Psoas muscle (tissue), 8 donors: ENCODE measurements around the gene ZNF366. TPM values are rescaled to one million over a fixed set of nuclear protein-coding genes. Genes with fewer than 3 reads are reported as not detected.

Experiments
- ATAC-seq, 4 donors: fragments of 200-7000 bp; cut with Tn5 transposase; one replicate each; pipeline ENCODE4 v1.9.1; 2020; ENCODE audit warnings: moderate library complexity in 3 of 4, mild to moderate bottlenecking in 2 of 4
- DNase-seq, 2 donors: peaks; one replicate each; pipeline ENCODE4 v3.0.0-alpha.2; 2020
- H3K27ac ChIP-seq: fragments of 200-600 bp; one replicate; pipeline ENCODE4 v1.8.0; 2022
- H3K27me3 ChIP-seq, 3 donors: fragments of 200-600 bp in 1 of 3; one replicate each; pipeline versions ENCODE4 v1.6.1 to v1.8.0; 2013 to 2022; ENCODE audit warnings: low read length in 2 of 3, mild to moderate bottlenecking in 2 of 3, moderate library complexity in 1 of 3; ENCODE audit not compliant: insufficient read depth in 3 of 3
- H3K36me3 ChIP-seq, 2 donors: fragments of 200-600 bp in 1 of 2; one replicate each; pipeline versions ENCODE4 v1.6.1 to v1.8.0; 2013 to 2022; ENCODE audit warnings: low read depth in 1 of 2, mild to moderate bottlenecking in 1 of 2, moderate library complexity in 1 of 2; ENCODE audit not compliant: insufficient read depth in 1 of 2
- H3K4me1 ChIP-seq: fragments of 200-600 bp; one replicate; pipeline ENCODE4 v1.8.0; 2022
- H3K4me3 ChIP-seq: fragments of 200-600 bp; one replicate; pipeline ENCODE4 v1.8.0; 2022; ENCODE audit warnings: mild to moderate bottlenecking
- H3K9me3 ChIP-seq: fragments of 200-600 bp; one replicate; pipeline ENCODE4 v1.8.0; 2022
- CTCF ChIP-seq: fragments of 200-600 bp; IDR thresholded peaks from one replicate; pipeline ENCODE4 v1.8.0; 2022; ENCODE audit warnings: antibody characterized with exemption
- WGBS, 3 donors: extraction: QIAGEN DNeasy Blood & Tissue Kit; methylation state at CpG; one replicate each; pipeline versions ENCODE4 v1.1.6 to v1.1.7; 2013; 5-methylcytosine and 5-hydroxymethylcytosine counted together
- intact Hi-C, 2 donors: fragments of 100-400 bp; cut with DNase I; formaldehyde crosslinking; loops; one replicate each; pipeline versions ENCODE4 v1.11.0 to v1.14.2; 2022
- polyA plus RNA-seq, 3 donors: library from polyadenylated mRNA; stranded (reverse); fragments of 200-250 nt; gene quantifications; one replicate each; pipeline ENCODE4 v1.2.3, GENCODE V29; 2013
- total RNA-seq, 4 donors: library from RNA; stranded (reverse); fragmentation: NEBNext Ultra II Directional in 2 of 4; extraction: Animal tissue kit (Norgen Biotek cat#: 25700) in 2 of 4; gene quantifications; one replicate each; pipeline versions ENCODE4 v1.2.1 to v1.2.4, GENCODE V29; 2021 to 2023
- donor health status: healthy with polysubstance abuse.
- donor health status: DM: no; HTN: no; CAD: no; lungs with moderate emphysema.
- donor health status: Bipolar disorder and iron deficiency.
- donor health status: healthy.
- donor health status: DM: yes; HTN: yes; CAD: no.
- donor health status: DM: no; HTN: no; CAD: no.
- donor health status: DM: no; HTN: no; CAD: no.
- donor health status: DM: yes; HTN: yes; CAD: no.

Gene ZNF366
- total and polyA plus RNA-seq, 7 donors: 1.2 to 6.6 (median 3.4) TPM

- Histone ChIP-seq H3K27me3 (no peaks in the 10 kb centered on the region), H3K4me1 (peaks cover 15% of the 10 kb centered on the region)
- 89 to 95% (median 92%) methylated on average over 3 of the region's 3 CpGs for WGBS, 3 donors
These were observed 30.5 kb downstream of the ZNF366 start for GRCh38 chr5:72476721-72477120.

GRCh38 chr5:72476275-72476674 lies 30.9 kb downstream of the ZNF366 start:
- no peak for TF ChIP-seq CTCF
- Histone ChIP-seq H3K4me1 (peaks cover 15% of the 10 kb centered on the region), H3K9me3 (no peaks in the 10 kb centered on the region), H3K4me3 (no peak overlapping the region), H3K36me3 (no peaks in the 10 kb centered on the region), H3K27me3 (no peaks in the 10 kb centered on the region), H3K27ac (no peak overlapping the region)
- no peak for ATAC-seq
- WGBS, 3 donors: 92 to 97% (median 96%) methylated on average over 2 of the region's 2 CpGs
- intact Hi-C loops: no loop called here
- no peak for DNase-seq

More at GRCh38 chr5:72476721-72477120, 30.5 kb downstream of the ZNF366 start:
- no peak for ATAC-seq
- no peaks in the 10 kb centered on the region for H3K36me3 ChIP-seq
- no peak for DNase-seq
- intact Hi-C loops: no loop called here
- H3K9me3 ChIP-seq: no peaks in the 10 kb centered on the region
- TF ChIP-seq CTCF: no peak
- no peak overlapping the region for H3K27ac ChIP-seq
- H3K4me3 ChIP-seq: no peak overlapping the region

DNA sequence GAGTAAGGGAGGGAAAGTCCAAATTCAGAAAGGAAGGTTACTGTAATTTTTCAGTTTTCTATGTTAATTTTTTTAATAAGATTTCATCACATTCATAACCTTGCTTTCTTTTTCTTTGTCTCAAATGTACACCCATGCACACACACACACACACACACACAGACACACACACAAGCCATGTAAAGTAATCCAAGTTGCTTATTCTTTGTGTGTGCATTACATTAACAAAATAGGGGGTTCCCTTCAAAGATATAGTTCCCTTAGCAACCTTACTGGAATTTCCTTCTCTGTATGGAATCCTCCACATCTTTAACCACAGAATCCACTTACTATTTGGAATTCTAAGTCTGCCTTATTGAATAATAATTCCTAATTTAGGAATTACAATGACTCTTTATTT lies 32.7 kb downstream of the ZNF366 start:
- H3K27ac ChIP-seq: no peak overlapping the region
- H3K4me1 ChIP-seq: peaks cover 11% of the 10 kb centered on the region
- DNase-seq (no peak), ATAC-seq (no peak)
- H3K4me3 ChIP-seq: no peak overlapping the region
- H3K9me3 ChIP-seq: no peaks in the 10 kb centered on the region
- H3K36me3 ChIP-seq: no peaks in the 10 kb centered on the region
- no peaks in the 10 kb centered on the region for H3K27me3 ChIP-seq
- intact Hi-C loops: no loop called here
- TF ChIP-seq CTCF: no peak

DNA sequence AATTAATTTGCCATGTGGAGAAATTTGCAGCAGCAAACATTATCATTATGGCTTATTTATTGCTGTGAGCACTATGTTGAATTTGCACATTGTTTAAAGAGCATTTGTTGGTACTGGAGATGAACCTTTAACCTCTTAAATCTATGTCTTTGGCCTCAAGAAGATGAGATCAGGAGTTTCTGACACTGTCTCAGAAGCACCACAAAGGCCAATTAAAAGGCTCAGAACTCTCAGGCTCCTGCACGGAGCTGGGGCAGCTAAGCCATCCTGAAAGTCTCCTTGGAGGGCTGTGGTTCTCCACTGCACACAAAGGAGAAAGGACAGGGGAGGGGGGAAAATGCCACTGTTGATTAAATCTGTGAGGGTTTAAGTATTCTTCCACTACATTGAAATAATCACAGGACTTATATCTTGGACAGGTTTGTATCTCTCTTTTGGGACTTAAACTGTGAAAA lies 33.1 kb downstream of the ZNF366 start:
- ATAC-seq: no peak
- WGBS, 3 donors: 60 to 69% (median 67%) methylated on average over 1 of the region's 1 CpG
- H3K4me3 ChIP-seq: no peak overlapping the region
- peaks cover 9% of the 10 kb centered on the region for H3K4me1 ChIP-seq
- TF ChIP-seq CTCF: no peak
- no peaks in the 10 kb centered on the region for H3K36me3 ChIP-seq
- H3K27me3 ChIP-seq: no peaks in the 10 kb centered on the region
- DNase-seq: no peak
- H3K27ac ChIP-seq: no peak overlapping the region
- no peaks in the 10 kb centered on the region for H3K9me3 ChIP-seq
- intact Hi-C loops: no loop called here

GRCh38 chr5:72472666-72473422 lies 34.4 kb downstream of the ZNF366 start:
- Histone ChIP-seq H3K27me3 (no peaks in the 10 kb centered on the region), H3K9me3 (no peaks in the 10 kb centered on the region), H3K4me1 (peaks cover 8% of the 10 kb centered on the region), H3K4me3 (no peak overlapping the region), H3K27ac (no peak overlapping the region), H3K36me3 (no peaks in the 10 kb centered on the region)
- 51 to 65% (median 56%) methylated on average over 6 of the region's 6 CpGs for WGBS, 3 donors
- no peak for DNase-seq
- no peak for TF ChIP-seq CTCF
- no peak for ATAC-seq
- intact Hi-C loops: no loop called here
